Upper lobe of left lung (tissue), 6 donors: ENCODE results near the gene RAB25. TPM values are rescaled to one million over a fixed set of nuclear protein-coding genes. Genes with fewer than 3 reads are reported as not detected.
A peak's percentile ranks its signal among the peaks of the same experiment; 100 is the strongest.

Experiments used
- ATAC-seq, 2 donors: fragments of 200-7000 bp; cut with Tn5 transposase; one replicate each; pipeline ENCODE4 v1.9.1; 2022; ENCODE audit warnings: mild to moderate bottlenecking in 2 of 2, moderate library complexity in 2 of 2; ENCODE audit not compliant: low FRiP score in 2 of 2
- DNase-seq, 2 donors: peaks; one replicate each; pipeline ENCODE4 v3.0.0-alpha.2; 2019 to 2020
- H3K27ac ChIP-seq, 4 donors: fragments of 200-600 bp; sonication (generic); one replicate each; pipeline ENCODE4 v1.5.1; 2016 to 2019
- H3K27me3 ChIP-seq, 4 donors: fragments of 200-600 bp; sonication (generic); one replicate each; pipeline ENCODE4 v1.5.1; 2017 to 2019
- H3K36me3 ChIP-seq, 4 donors: fragments of 200-600 bp; sonication (generic); one replicate each; pipeline ENCODE4 v1.5.1; 2016 to 2019
- H3K4me1 ChIP-seq, 4 donors: fragments of 200-600 bp; sonication (generic); one replicate each; pipeline ENCODE4 v1.5.1; 2018 to 2019
- H3K4me3 ChIP-seq, 4 donors: fragments of 200-600 bp; sonication (generic); one replicate each; pipeline ENCODE4 v1.5.1; 2017 to 2019; ENCODE audit warnings: mild to moderate bottlenecking in 2 of 4, moderate library complexity in 1 of 4
- H3K9me3 ChIP-seq, 4 donors: fragments of 200-600 bp; sonication (generic); one replicate each; pipeline ENCODE4 v1.5.1; 2018 to 2019
- EP300 ChIP-seq, 4 donors: sonication (generic); formaldehyde crosslinking; IDR thresholded peaks; one replicate each; pipeline ENCODE4 v1.5.1; 2017; ENCODE audit warnings: antibody characterized with exemption in 4 of 4, control low read depth in 2 of 4
- POLR2A ChIP-seq, 4 donors: fragments of 450-650 bp; IDR thresholded peaks; one replicate each; pipeline ENCODE4 v1.5.1; 2016 to 2017; ENCODE audit warnings: antibody characterized with exemption in 4 of 4, mild to moderate bottlenecking in 2 of 4
- POLR2AphosphoS5 ChIP-seq, 2 donors: sonication (generic); formaldehyde crosslinking; IDR thresholded peaks; one replicate each; pipeline ENCODE4 v1.5.1; 2017; ENCODE audit warnings: antibody characterized with exemption in 2 of 2
- WGBS, 2 donors: methylation state at CpG; one replicate each; pipeline ENCODE4 v1.1.5; 2017 to 2018; 5-methylcytosine and 5-hydroxymethylcytosine counted together
- total RNA-seq, 6 donors: library from RNA; depleted of rRNA in 4 of 6; stranded (reverse); fragments of >200 nt in 4 of 6; gene quantifications; one replicate each; pipeline versions ENCODE4 v1.1.0 to v1.2.1, GENCODE V29; 2016 to 2021
- TF ChIP-seq, protein P1 (sequence below), 6 experiments: fragments of 450-650 bp in 4 of 6; fragments of 200-600 bp in 2 of 6; sonication (generic) in 2 of 6; IDR thresholded peaks; one replicate each; pipeline ENCODE4 v1.5.1; 2016 to 2019; ENCODE audit warnings: antibody characterized with exemption in 6 of 6
- donor health status: DM: no; HTN: no; CAD: no; lungs with moderate emphysema.
- donor health status: DM: no; HTN: yes; CAD: no; lungs with severe emphysema.

Gene RAB25
- total RNA-seq, 6 donors from 2014 or later: 58.7 to 123 (median 88.9) TPM

DNA sequence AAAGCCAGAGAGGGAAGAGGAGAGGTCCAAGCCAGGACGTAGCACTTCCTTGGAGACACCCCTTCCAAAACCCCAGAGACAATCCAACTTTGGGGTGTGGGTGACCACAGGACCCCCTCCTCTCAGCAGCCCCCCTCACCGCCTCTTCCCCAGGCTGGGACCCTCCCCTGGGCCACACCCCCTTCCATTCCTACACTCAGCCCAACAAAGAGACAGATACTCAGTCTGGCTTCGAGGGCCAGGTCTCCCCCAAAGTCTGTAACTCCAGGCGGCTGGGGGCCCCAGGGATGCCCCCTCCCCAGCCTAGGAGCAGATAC lies 19.9 kb downstream of the RAB25 start:
- ATAC-seq: no peak
- WGBS, 2 donors: 62 to 72% methylated on average over 3 to 4 of the region's 4 CpGs
- peaks cover 0 to 4% (median 0%) of the 10 kb centered on the region in 4 donors for H3K27me3 ChIP-seq
- peak overlapping the region in 1 of 4 donors; percentile 78 for H3K4me3 ChIP-seq
- DNase-seq: no peak
- H3K4me1 ChIP-seq: peaks cover 16 to 41% (median 24%) of the 10 kb centered on the region in 4 donors
- no peak overlapping the region for H3K27ac ChIP-seq
- no peaks in the 10 kb centered on the region for H3K36me3 ChIP-seq
- TF ChIP-seq POLR2A (IDR thresholded peaks at IDR 0.05) (no peak), EP300 (IDR thresholded peaks at IDR 0.05) (no peak)
- TF ChIP-seq, protein P1, sequence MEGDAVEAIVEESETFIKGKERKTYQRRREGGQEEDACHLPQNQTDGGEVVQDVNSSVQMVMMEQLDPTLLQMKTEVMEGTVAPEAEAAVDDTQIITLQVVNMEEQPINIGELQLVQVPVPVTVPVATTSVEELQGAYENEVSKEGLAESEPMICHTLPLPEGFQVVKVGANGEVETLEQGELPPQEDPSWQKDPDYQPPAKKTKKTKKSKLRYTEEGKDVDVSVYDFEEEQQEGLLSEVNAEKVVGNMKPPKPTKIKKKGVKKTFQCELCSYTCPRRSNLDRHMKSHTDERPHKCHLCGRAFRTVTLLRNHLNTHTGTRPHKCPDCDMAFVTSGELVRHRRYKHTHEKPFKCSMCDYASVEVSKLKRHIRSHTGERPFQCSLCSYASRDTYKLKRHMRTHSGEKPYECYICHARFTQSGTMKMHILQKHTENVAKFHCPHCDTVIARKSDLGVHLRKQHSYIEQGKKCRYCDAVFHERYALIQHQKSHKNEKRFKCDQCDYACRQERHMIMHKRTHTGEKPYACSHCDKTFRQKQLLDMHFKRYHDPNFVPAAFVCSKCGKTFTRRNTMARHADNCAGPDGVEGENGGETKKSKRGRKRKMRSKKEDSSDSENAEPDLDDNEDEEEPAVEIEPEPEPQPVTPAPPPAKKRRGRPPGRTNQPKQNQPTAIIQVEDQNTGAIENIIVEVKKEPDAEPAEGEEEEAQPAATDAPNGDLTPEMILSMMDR (IDR thresholded peaks at IDR 0.05): no peak
- H3K9me3 ChIP-seq: no peaks in the 10 kb centered on the region

DNA sequence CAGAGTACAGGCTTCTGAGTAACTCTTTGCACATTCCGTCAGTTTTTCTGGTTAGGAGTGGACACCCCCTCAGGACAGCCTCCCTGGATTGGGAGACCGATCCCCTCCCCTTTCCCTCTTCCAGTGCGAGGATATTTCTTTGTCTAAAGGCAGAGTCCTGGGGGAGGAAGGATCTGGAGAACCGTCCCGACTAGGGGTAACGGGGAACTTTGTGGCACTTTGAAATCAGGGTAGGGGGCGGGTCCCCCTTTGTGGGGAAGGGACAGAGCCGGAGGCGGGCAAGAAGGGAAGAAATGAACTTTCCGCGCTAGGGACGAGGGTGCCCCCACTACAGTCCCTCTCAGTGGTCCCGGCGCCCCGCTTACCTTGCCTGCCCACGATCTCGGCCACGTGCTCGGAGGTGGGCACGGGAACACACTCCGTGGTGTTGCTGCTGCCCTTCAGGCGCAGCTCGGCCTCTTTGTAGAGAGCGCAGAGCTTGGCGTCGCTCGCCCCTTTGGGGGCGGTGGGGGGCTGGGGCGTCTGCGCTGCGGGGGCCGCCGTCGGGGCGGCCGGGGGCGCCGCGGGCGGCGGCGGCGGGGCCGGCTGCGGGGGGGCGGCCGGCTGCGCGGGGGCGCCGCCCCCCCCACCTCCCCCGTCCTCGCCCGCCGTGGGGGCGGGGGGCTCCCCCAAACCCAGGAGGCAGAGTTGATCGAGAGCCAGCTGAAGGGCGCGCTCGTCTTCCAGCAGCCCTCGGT lies 20.4 kb downstream of the RAB25 start:
- Histone ChIP-seq H3K36me3 (no peaks in the 10 kb centered on the region), H3K9me3 (no peaks in the 10 kb centered on the region), H3K4me1 (peaks cover 15 to 36% (median 21%) of the 10 kb centered on the region in 4 donors), H3K27me3 (peaks cover 0 to 4% (median 0%) of the 10 kb centered on the region in 4 donors), H3K4me3 (peak overlapping the region in 3 of 4 donors; percentile 78 to 88 (median 79)), H3K27ac (no peak overlapping the region)
- TF ChIP-seq POLR2A (IDR thresholded peaks at IDR 0.05) (no peak), EP300 (IDR thresholded peaks at IDR 0.05) (no peak), POLR2AphosphoS5 (IDR thresholded peaks at IDR 0.05) (no peak)
- TF ChIP-seq, protein P1 (IDR thresholded peaks at IDR 0.05): no peak
- WGBS, 2 donors: 7 to 9% methylated on average over 26 to 34 of the region's 61 CpGs
- no peak for ATAC-seq
- DNase-seq: peak in 1 of 2 donors; percentile 67

DNA sequence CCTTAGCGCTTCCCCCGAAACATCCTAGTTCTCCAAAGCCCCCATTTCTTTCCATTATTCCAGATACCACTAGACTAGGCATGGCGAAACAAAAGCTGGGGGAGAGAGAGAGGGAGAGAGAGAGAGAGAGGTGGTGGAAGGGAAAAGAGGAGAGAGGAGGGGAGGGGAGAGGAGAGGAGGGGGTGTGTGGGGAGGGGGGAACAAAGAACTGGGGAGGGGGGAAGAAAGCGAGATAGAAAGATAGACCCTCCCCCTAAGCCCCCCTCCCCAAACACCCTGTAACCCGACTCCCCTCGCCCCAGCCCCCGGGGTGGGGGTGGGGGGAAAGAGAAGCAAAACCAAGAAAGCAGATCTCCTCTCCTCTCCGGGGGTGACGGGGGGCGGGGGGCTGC lies 21.0 kb downstream of the RAB25 start:
- ATAC-seq (no peak), DNase-seq (no peak)

DNA sequence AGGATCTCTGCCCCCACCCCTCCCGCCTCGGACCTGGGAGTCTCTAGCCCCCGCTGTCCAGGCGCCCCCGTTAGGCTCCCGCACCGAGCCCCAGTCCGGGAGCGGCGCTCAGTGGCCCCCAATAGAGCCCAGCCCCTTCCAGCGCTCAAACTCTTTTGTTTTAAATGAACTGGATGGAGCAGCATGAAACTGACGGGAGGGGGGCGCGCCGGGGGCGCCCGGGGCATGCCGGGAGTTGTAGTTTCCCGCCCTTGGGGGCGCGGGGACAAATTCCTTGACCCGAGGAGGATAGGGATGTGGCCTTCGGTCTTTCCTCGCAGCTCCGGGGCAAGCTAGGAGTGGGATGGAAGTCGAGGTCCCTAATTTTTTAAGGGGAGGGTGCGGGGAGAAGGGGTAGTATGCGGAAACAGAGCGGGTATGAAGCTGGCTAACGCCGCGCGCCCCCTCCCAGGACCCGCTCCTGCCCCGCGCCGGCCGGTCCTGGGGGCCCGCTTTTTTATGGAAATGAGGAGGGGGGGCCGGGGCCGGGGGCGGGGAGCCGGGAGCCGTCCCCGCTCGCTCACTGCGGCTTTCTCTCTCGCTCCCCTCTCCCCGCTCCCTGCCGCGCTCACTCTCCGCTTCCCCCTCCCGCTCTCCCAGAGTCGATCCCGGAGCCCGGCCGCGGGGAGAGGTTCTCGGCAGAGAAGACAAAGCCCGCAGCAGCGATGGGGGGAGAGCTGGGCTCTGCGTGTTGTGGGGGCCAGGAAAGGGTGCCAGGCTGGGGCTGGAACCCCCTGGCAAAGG lies 21.5 kb downstream of the RAB25 start, which contains the start of gene MEX3A:
Gene MEX3A (minus strand): TSS at position 157 of the 783 bp plus-strand sequence. CDS start 467 bp downstream, outside the sequence.
- TF ChIP-seq POLR2AphosphoS5 (IDR thresholded peaks at IDR 0.05): peak in 1 of 2 donors; percentile 24
- TF ChIP-seq EP300 (IDR thresholded peaks at IDR 0.05): no peak
- H3K9me3 ChIP-seq: no peaks in the 10 kb centered on the region
- DNase-seq (peak; percentile 50 to 95), ATAC-seq (peak; percentile 74 to 95)
- 1 to 2% methylated on average over 23 to 45 of the region's 62 CpGs for WGBS, 2 donors
- H3K27me3 ChIP-seq: peaks cover 0 to 4% (median 0%) of the 10 kb centered on the region in 4 donors
- H3K27ac ChIP-seq: peak within 1 kb of the TSS; percentile 6 to 80 (median 44)
- no peaks in the 10 kb centered on the region for H3K36me3 ChIP-seq
- H3K4me1 ChIP-seq: peaks cover 17 to 27% (median 21%) of the 10 kb centered on the region in 4 donors
- H3K4me3 ChIP-seq: peak within 1 kb of the TSS; percentile 78 to 89 (median 84)

More for the DNA sequence above, 21.0 kb downstream of the RAB25 start:
- Histone ChIP-seq H3K4me3 (peak overlapping the region; percentile 78 to 89 (median 84)), H3K27me3 (peaks cover 0 to 4% (median 0%) of the 10 kb centered on the region in 4 donors), H3K9me3 (no peaks in the 10 kb centered on the region), H3K4me1 (peaks cover 17 to 30% (median 22%) of the 10 kb centered on the region in 4 donors), H3K36me3 (no peaks in the 10 kb centered on the region), H3K27ac (peak overlapping the region in 1 of 4 donors; percentile 80)
- 0 to 3% methylated on average over 4 to 8 of the region's 10 CpGs for WGBS, 2 donors
- TF ChIP-seq EP300 (IDR thresholded peaks at IDR 0.05) (no peak), POLR2AphosphoS5 (IDR thresholded peaks at IDR 0.05) (no peak), POLR2A (IDR thresholded peaks at IDR 0.05) (no peak)
- TF ChIP-seq, protein P1 (IDR thresholded peaks at IDR 0.05): no peak
